SK-N-SH (cell line): ENCODE measurements around the gene TRPM3.

Experiments
- CHD2 ChIP-seq: fragments of 150-350 bp; IDR thresholded peaks from 2 replicates; pipeline ENCODE4 v1.6.1; 2018; ENCODE audit warnings: low read length; ENCODE audit not compliant: partially characterized antibody
- CTCF ChIP-seq: fragments of 200-600 bp; sonication (generic); IDR thresholded peaks from 2 replicates; pipeline ENCODE4 v1.6.1; 2017; ENCODE audit warnings: antibody characterized with exemption, mild to moderate bottlenecking, moderate library complexity
- EP300 ChIP-seq, 2 experiments: IDR thresholded peaks; 2 replicates each; pipeline versions ENCODE4 v1.4.0 to v1.6.1; 2012; ENCODE audit warnings: borderline replicate concordance in 1 of 2, low read depth in 1 of 2, low read length in 1 of 2
- EZH2phosphoT487 ChIP-seq: fragments of 200-600 bp; sonication (generic); IDR thresholded peaks from 2 replicates; pipeline ENCODE4 v1.6.1; 2017; ENCODE audit warnings: low read depth, mixed run types, mild to moderate bottlenecking, antibody characterized with exemption, moderate library complexity, borderline replicate concordance
- GABPA ChIP-seq: IDR thresholded peaks from 2 replicates; pipeline ENCODE4 v1.4.0; 2012; ENCODE audit warnings: low read depth, mild to moderate bottlenecking
- MAX ChIP-seq: IDR thresholded peaks from 2 replicates; pipeline ENCODE4 v1.4.0; 2012; ENCODE audit warnings: low read depth
- NRF1 ChIP-seq: IDR thresholded peaks from 2 replicates; pipeline ENCODE4 v1.6.1; 2012; ENCODE audit warnings: low read depth, mild to moderate bottlenecking, low read length
- POLR2AphosphoS5 ChIP-seq: IDR thresholded peaks from 2 replicates; pipeline ENCODE4 v1.6.1; 2012; ENCODE audit warnings: low read depth, low read length
- RFX5 ChIP-seq: IDR thresholded peaks from 2 replicates; pipeline ENCODE4 v1.6.1; 2012; ENCODE audit warnings: mild to moderate bottlenecking, improper control_type of control experiment, low read length
- RXRA ChIP-seq: IDR thresholded peaks from 2 replicates; pipeline ENCODE4 v1.4.0; 2012; ENCODE audit warnings: low read depth, mild to moderate bottlenecking, borderline replicate concordance
- SMC3 ChIP-seq: IDR thresholded peaks from 2 replicates; pipeline ENCODE4 v1.6.1; 2012; ENCODE audit warnings: low read depth, low read length, improper control_type of control experiment
- TEAD4 ChIP-seq: IDR thresholded peaks from 2 replicates; pipeline ENCODE4 v1.4.0; 2012; ENCODE audit warnings: mild to moderate bottlenecking, borderline replicate concordance; ENCODE audit not compliant: insufficient read depth
- USF2 ChIP-seq: fragments of 150-350 bp; IDR thresholded peaks from 2 replicates; pipeline ENCODE4 v1.6.1; 2017; ENCODE audit warnings: antibody characterized with exemption, low read length, low read depth, borderline replicate concordance

- no peak for TF ChIP-seq CHD2
- TF ChIP-seq EP300 (IDR thresholded peaks at IDR 0.05; ENCODE audit: borderline replicate concordance in 1 of 2, low read depth in 1 of 2, low read length in 1 of 2), result peak in 1 of 2 experiments; percentile 38; a peak in 1 of 4 replicates
- no peak for TF ChIP-seq SMC3
- no peak for TF ChIP-seq RFX5
- TF ChIP-seq RXRA, result no peak
- no peak for TF ChIP-seq POLR2AphosphoS5
- TF ChIP-seq EZH2phosphoT487, result no peak
- no peak for TF ChIP-seq NRF1
- no peak for TF ChIP-seq CTCF
- TF ChIP-seq USF2, result no peak
- no peak for TF ChIP-seq MAX
- no peak for TF ChIP-seq GABPA
- TF ChIP-seq TEAD4, result peak; percentile 87
These were observed 167.3 kb downstream of the TRPM3 start for GRCh38 chr9:70954126-70954525.
